Measurements from ENCODE around the gene FRMD4B. TPM values are rescaled to one million over a fixed set of nuclear protein-coding genes. Genes with fewer than 3 reads are reported as not detected.

Gene FRMD4B
- total and polyA plus RNA-seq, 9 donors = 4.2 to 42.0 (median 16.3) TPM

DNA sequence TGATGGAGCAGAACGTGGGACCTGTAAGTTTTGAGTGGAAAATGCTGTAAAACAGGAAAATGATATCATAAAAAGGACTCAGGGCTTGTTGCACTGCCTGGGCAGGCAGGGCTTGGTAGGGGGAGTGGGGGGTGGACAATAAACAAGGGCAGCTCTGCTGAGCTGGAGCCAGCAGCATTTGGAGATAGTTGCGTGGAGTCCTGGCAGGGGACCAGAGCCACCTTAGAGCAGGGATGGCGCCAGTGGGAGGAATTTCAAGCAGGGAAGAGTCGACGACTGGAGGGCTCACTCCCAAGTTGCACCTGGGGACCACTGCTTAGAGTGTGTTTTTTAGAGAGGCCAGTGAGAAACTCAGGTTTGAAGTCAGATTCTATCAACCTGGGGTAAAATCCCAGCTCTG lies 22.7 kb upstream of the FRMD4B start:
- no peak for DNase-seq
- Histone ChIP-seq H3K27me3 (no peaks in the 10 kb centered on the region), H3K4me3 (no peak overlapping the region), H3K9me3 (no peaks in the 10 kb centered on the region), H3K36me3 (no peaks in the 10 kb centered on the region), H3K4me1 (ENCODE audit: insufficient read depth) (no peaks in the 10 kb centered on the region), H3K27ac (no peak overlapping the region)
- intact Hi-C loops (cut with DNase I) = no loop called here
- TF ChIP-seq, protein P1, sequence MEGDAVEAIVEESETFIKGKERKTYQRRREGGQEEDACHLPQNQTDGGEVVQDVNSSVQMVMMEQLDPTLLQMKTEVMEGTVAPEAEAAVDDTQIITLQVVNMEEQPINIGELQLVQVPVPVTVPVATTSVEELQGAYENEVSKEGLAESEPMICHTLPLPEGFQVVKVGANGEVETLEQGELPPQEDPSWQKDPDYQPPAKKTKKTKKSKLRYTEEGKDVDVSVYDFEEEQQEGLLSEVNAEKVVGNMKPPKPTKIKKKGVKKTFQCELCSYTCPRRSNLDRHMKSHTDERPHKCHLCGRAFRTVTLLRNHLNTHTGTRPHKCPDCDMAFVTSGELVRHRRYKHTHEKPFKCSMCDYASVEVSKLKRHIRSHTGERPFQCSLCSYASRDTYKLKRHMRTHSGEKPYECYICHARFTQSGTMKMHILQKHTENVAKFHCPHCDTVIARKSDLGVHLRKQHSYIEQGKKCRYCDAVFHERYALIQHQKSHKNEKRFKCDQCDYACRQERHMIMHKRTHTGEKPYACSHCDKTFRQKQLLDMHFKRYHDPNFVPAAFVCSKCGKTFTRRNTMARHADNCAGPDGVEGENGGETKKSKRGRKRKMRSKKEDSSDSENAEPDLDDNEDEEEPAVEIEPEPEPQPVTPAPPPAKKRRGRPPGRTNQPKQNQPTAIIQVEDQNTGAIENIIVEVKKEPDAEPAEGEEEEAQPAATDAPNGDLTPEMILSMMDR (IDR thresholded peaks at IDR 0.05) = no peak
- no peak for TF ChIP-seq POLR2A (IDR thresholded peaks at IDR 0.05)
- TF ChIP-seq EP300 (IDR thresholded peaks at IDR 0.05) = no peak
- WGBS, 3 donors = 79 to 88% (median 80%) methylated on average over 5 of the region's 5 CpGs

DNA sequence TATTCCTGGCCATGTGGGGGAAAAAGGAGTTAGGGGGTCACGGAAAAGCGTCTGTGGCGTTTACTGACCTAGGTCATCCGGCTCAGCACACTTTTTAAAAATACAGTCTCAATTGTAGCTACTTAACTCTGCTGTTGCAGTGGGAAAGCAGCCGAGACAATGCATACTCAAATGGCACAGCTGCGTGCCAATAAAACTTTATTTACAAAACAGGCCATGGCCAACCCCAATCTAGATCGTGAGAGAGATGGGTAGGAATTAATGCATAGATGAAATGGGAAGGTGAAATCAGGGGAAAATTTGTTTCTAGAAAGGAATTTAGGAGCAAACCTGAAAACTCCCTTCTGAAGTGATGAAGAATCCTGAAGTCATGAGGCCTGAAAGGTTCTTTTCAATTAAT lies 22.0 kb upstream of the FRMD4B start:
- TF ChIP-seq POLR2A (IDR thresholded peaks at IDR 0.05) = no peak
- TF ChIP-seq, protein P1 (IDR thresholded peaks at IDR 0.05) = no peak
- no peak for TF ChIP-seq EP300 (IDR thresholded peaks at IDR 0.05)
- no peak overlapping the region for H3K27ac ChIP-seq
- H3K4me3 ChIP-seq = no peak overlapping the region
- H3K9me3 ChIP-seq = no peaks in the 10 kb centered on the region
- no peaks in the 10 kb centered on the region for H3K27me3 ChIP-seq
- intact Hi-C loops (cut with DNase I) = no loop called here
- no peaks in the 10 kb centered on the region for H3K36me3 ChIP-seq
- no peaks in the 10 kb centered on the region for H3K4me1 ChIP-seq (ENCODE audit: insufficient read depth)
- DNase-seq = no peak
- 90 to 94% (median 92%) methylated on average over 7 of the region's 7 CpGs for WGBS, 3 donors

DNA sequence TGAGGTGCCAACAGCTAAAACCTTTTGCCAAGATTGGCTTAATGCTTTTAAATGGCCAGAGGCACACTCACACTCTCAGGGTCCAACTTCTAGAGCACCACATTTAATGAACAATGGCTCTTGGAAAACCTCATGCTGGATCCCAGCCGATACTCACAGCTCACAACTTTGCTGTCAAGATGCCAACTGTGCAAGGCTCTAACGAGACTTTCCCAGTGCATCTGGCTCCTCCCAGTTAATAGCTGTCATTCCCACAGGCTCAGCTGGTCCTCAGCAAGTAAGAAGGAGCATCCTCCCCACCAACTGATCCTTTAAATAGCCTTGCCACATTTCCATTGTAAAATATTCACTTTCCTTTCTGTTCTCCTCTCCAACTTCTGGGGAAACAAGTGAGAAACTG lies 20.3 kb upstream of the FRMD4B start:
- no peak for TF ChIP-seq POLR2A (IDR thresholded peaks at IDR 0.05)
- no peak for TF ChIP-seq EP300 (IDR thresholded peaks at IDR 0.05)
- TF ChIP-seq, protein P1 (IDR thresholded peaks at IDR 0.05) = no peak
- Histone ChIP-seq H3K36me3 (no peaks in the 10 kb centered on the region), H3K27me3 (no peaks in the 10 kb centered on the region), H3K4me1 (ENCODE audit: insufficient read depth) (no peaks in the 10 kb centered on the region), H3K9me3 (no peaks in the 10 kb centered on the region), H3K4me3 (no peak overlapping the region), H3K27ac (no peak overlapping the region)
- DNase-seq = peak in 2 of 5 donors; percentile 22 to 25
- intact Hi-C loops (cut with DNase I) = no loop called here
- 8 to 22% (median 11%) methylated on average over 2 of the region's 2 CpGs for WGBS, 3 donors

DNA sequence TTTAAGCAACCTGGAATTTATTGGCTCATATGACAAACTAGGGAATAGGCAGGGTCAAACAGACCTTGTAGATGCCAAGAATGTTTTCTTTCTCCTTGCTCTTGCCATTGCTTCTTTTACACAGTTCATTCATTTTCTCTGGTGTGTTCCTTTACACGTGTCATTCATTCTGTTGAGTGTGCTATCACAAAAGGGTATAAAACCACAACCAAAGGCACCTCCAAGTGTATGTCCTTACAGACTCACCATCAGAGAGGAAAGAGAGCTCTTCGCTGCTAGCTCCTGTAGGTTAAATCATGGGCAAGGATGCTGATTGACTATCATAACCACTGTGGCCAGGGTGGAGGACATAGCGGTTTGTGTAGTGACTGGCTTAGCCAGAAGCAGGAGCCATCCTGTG lies 19.2 kb upstream of the FRMD4B start:
- Histone ChIP-seq H3K4me1 (ENCODE audit: insufficient read depth) (no peaks in the 10 kb centered on the region), H3K4me3 (no peak overlapping the region), H3K9me3 (no peaks in the 10 kb centered on the region), H3K27ac (no peak overlapping the region), H3K27me3 (no peaks in the 10 kb centered on the region), H3K36me3 (no peaks in the 10 kb centered on the region)
- no peak for TF ChIP-seq POLR2A (IDR thresholded peaks at IDR 0.05)
- no peak for TF ChIP-seq EP300 (IDR thresholded peaks at IDR 0.05)
- TF ChIP-seq, protein P1 (IDR thresholded peaks at IDR 0.05) = no peak
- 94 to 97% (median 96%) methylated on average over 3 of the region's 3 CpGs for whole genome bisulfite sequencing, 3 donors
- no peak for DNase-seq
- intact Hi-C loops (cut with DNase I) = no loop called here

DNA sequence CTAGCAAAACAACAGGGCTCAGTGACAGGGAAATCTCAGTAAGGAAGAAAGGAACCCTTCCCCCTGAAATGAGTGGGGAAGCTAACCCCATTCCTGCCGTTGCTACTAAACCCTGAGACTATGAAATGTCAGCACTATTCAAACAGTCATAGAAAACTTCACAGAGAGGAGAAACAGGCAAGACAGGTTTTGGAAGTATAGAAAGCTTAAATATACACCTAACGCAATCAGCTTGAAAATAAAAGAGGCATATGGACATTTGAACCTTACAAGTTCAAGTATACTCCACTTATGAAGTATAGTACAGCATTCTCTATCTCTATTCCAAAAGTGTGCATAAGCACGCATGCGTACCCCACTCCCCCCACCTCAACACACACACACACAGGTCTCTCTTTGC lies 17.6 kb upstream of the FRMD4B start:
- H3K27me3 ChIP-seq = no peaks in the 10 kb centered on the region
- H3K36me3 ChIP-seq = no peaks in the 10 kb centered on the region
- WGBS, 3 donors = 82 to 87% (median 84%) methylated on average over 4 of the region's 4 CpGs
- no peak for DNase-seq
- no peak overlapping the region for H3K27ac ChIP-seq
- no peak overlapping the region for H3K4me3 ChIP-seq
- no peak for TF ChIP-seq POLR2A (IDR thresholded peaks at IDR 0.05)
- no peaks in the 10 kb centered on the region for H3K9me3 ChIP-seq
- no peaks in the 10 kb centered on the region for H3K4me1 ChIP-seq (ENCODE audit: insufficient read depth)
- intact Hi-C loops (cut with DNase I) = no loop called here

Measured in ovary (tissue), 9 donors.